GM13976 (cell line): ENCODE measurements around the gene CHN2.

Experiments used
- DNase-seq: peaks from one replicate; pipeline ENCODE4 v3.0.0; 2012; ENCODE audit warnings: low spot score
- CTCF ChIP-seq: IDR thresholded peaks from 2 replicates; pipeline ENCODE4 v1.5.1; 2012; ENCODE audit warnings: borderline replicate concordance, mild to moderate bottlenecking; ENCODE audit not compliant: insufficient read depth; ENCODE audit errors: extremely low read depth, missing control alignments, control extremely low read depth
- in situ Hi-C: fragments of 300-500 bp; cut with MboI; formaldehyde crosslinking; loops from one replicate; pipeline ENCODE4 v1.12.0; 2022; ENCODE audit warnings: low sequenced_read_pairs, mixed read lengths, inconsistent platforms; ENCODE audit not compliant: unreplicated experiment

Gene CHN2

GRCh38 chr7:29445736-29446135 lies 251.2 kb downstream of the CHN2 start:
- in situ Hi-C loops = no loop called here
- no peak for TF ChIP-seq CTCF
- no peak for DNase-seq

DNA sequence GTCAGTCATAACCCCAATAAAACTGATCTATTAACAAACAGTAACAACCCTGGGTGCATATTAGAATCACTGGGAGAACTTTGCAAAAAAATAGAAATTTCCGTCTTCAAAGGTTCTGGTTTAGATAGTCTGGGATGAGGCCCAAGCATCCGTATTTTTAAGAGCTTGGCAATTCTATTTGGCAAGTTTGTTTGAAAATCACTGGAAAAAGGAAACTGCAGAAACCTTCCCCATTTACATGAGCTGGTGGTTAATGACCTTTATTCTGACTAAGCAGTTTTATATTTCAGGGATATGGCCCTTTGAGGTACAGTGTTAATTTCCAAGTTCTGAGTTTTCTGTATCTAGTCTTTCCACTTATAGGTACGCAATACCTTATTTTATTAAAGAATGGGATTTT lies 253.3 kb downstream of the CHN2 start:
- TF ChIP-seq CTCF = no peak
- DNase-seq = no peak
- in situ Hi-C loops = no loop called here

- in situ Hi-C loops = no loop called here
- DNase-seq = no peak
- no peak for TF ChIP-seq CTCF
Observed at GRCh38 chr7:29449569-29450260, 255.1 kb downstream of the CHN2 start.

DNA sequence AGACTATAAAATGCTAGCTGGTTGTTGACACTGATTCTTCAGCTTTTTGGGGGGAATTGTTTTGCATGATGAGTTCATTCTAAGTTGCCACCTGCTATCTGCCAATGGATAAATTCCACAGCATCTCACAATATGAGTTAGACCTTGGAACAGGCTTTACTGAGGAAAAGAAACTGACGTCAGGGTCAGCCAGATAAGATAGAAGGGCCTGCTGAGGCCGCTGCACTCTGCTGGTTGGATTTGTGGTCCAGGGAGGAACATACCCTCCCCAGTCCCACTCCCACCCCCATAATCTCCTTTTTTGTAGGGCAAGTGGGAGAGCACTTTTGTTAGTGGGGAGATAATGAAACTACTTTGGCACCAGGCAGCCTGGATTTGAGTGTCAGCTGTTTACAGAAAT lies 258.4 kb downstream of the CHN2 start:
- no peak for TF ChIP-seq CTCF
- DNase-seq = no peak
- in situ Hi-C loops = no loop called here

- DNase-seq = no peak
- no peak for TF ChIP-seq CTCF
- in situ Hi-C loops = no loop called here
Observed at GRCh38 chr7:29454464-29454863, 259.9 kb downstream of the CHN2 start.

GRCh38 chr7:29454899-29455451 lies 260.4 kb downstream of the CHN2 start:
- in situ Hi-C loops = no loop called here
- no peak for DNase-seq
- TF ChIP-seq CTCF = no peak

DNA sequence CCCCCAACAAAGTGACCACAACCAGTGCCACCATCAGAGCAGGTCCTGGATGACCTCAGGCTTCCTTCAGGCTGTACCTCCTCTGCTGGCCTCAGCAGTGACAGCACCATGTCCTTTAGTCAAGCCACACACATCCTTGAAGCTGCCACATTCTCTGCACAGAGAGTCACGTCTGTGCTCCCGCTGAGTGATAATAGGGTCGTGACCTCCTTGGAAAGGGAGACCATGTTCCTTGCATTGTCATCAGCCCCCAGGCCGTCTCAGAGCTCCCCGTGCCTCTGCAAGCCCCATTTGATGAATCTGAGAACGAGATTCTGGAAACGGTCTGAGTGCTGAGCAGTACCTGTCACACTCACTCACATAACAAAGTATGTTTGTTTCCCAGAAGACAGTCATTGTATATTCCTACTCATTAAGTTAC lies 262.6 kb downstream of the CHN2 start:
- no peak for DNase-seq
- TF ChIP-seq CTCF = no peak
- in situ Hi-C loops = no loop called here
